HG03378 (cell line): Measurements from ENCODE around the gene RAVER1.

Experiments
- ATAC-seq: cut with Tn5 transposase; IDR thresholded peaks from one replicate; pipeline ENCODE4 v1.9.1; 2021; ENCODE audit warnings: mild to moderate bottlenecking, moderate library complexity; ENCODE audit not compliant: unreplicated experiment

RAVER1 gene

GRCh38 chr19:10320602-10321416 lies 12.5 kb downstream of the RAVER1 start:
- no peak for ATAC-seq

GRCh38 chr19:10318807-10319682 lies 14.3 kb downstream of the RAVER1 start:
- no peak for ATAC-seq

GRCh38 chr19:10317857-10318462 lies 15.4 kb downstream of the RAVER1 start:
- no peak for ATAC-seq

- no peak for ATAC-seq
Observed at GRCh38 chr19:10317045-10317856, 16.1 kb downstream of the RAVER1 start.

GRCh38 chr19:10316229-10317044 lies 16.9 kb downstream of the RAVER1 start:
- no peak for ATAC-seq

GRCh38 chr19:10315335-10316214 lies 17.8 kb downstream of the RAVER1 start, which contains the start of gene FDX2:
Gene FDX2, minus strand, starts transcription at chr19:10316015. Its CDS starts 19 bp downstream, at chr19:10315996.
- ATAC-seq: no peak

GRCh38 chr19:10309423-10309822 lies 23.9 kb downstream of the RAVER1 start, which contains the start of gene ZGLP1:
Gene ZGLP1, minus strand, starts transcription at chr19:10309815.
- no peak for ATAC-seq

GRCh38 chr19:10306327-10306726 lies 27.0 kb downstream of the RAVER1 start:
- ATAC-seq: no peak

- no peak for ATAC-seq
Observed at GRCh38 chr19:10305139-10305806, 28.1 kb downstream of the RAVER1 start.

- ATAC-seq: no peak
Observed at GRCh38 chr19:10299545-10300458, 33.5 kb downstream of the RAVER1 start.

GRCh38 chr19:10295847-10296591 lies 37.3 kb downstream of the RAVER1 start:
- ATAC-seq: no peak

GRCh38 chr19:10295305-10295846 lies 38.0 kb downstream of the RAVER1 start:
- no peak for ATAC-seq

GRCh38 chr19:10294368-10294697 lies 39.0 kb downstream of the RAVER1 start:
- no peak for ATAC-seq

GRCh38 chr19:10293637-10294367 lies 39.5 kb downstream of the RAVER1 start:
- ATAC-seq: no peak

GRCh38 chr19:10292789-10293636 lies 40.3 kb downstream of the RAVER1 start:
- no peak for ATAC-seq
